ENCODE results near the gene PRF1.

- no peak for TF ChIP-seq CTCF (IDR thresholded peaks at IDR 0.05)
- TF ChIP-seq POLR2A (IDR thresholded peaks at IDR 0.05) = no peak
Measured at GRCh38 chr10:70568113-70568512, 34.4 kb downstream of the PRF1 start.
